Stimulated activated CD4-positive, alpha-beta T cell treated with anti-CD3 and anti-CD28 coated beads, Interleukin-2, amount 100 ng/mL, for 24 hours (primary cell): ENCODE results near the gene C6orf47.

Experiments
- DNase-seq, 2 donors: peaks; one replicate each; pipeline ENCODE4 v3.0.0-alpha.2; 2020

C6orf47 gene

GRCh38 chr6:31633447-31633846 lies 27.1 kb downstream of the C6orf47 start:
- no peak for DNase-seq

GRCh38 chr6:31632279-31632946 lies 28.2 kb downstream of the C6orf47 start:
- no peak for DNase-seq

GRCh38 chr6:31631681-31632278 lies 28.8 kb downstream of the C6orf47 start:
- DNase-seq, result no peak

DNA sequence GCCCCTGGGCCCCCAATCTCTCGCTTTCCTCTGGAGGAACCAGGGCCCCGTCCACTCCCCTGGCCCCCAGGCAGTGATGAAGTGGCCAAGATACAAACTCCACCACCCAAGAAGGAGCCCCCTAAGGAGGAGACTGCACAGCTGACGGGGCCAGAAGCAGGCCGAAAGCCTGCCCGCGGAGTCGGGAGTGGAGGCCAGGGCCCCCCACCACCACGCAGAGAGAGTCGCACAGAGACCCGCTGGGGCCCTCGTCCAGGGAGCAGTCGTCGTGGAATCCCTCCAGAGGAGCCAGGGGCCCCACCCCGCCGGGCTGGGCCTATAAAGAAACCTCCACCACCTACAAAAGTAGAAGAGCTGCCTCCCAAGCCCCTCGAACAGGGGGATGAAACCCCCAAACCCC lies 29.4 kb downstream of the C6orf47 start:
- no peak for DNase-seq

DNA sequence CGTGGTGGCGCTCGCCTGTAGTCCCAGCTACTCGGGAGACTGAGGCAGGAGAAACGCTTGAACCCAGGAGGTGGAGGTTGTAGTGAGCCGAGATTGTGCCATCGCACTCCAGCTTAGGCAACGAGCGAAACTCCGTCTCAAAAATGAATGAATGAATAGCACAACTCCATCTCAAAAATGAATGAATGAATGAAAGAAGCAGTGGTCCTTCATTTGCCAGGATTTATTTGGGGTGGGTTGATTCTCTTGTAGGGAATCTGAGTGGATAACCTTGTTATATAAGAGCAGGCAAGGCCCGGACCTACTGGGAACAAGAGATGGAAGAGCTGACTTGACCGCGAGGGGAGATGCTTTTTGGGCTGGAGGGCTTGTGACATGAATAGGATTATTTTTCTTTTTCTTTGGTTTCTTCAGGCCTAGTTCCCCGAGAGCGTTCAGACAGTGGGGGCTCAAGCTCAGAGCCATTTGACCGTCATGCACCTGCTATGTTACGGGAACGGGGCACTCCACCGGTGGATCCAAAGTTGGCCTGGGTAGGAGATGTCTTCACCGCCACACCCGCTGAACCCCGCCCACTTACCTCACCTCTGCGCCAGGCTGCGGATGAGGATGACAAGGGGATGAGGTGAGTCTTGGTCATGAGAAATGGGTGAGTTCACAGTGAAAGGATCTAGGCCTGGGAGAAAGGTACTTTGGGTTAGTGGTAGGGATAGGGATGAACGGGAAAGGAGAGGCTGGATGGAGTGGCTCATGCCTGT lies 30.2 kb downstream of the C6orf47 start:
- DNase-seq, result no peak

GRCh38 chr6:31629014-31629413 lies 31.6 kb downstream of the C6orf47 start:
- no peak for DNase-seq

DNA sequence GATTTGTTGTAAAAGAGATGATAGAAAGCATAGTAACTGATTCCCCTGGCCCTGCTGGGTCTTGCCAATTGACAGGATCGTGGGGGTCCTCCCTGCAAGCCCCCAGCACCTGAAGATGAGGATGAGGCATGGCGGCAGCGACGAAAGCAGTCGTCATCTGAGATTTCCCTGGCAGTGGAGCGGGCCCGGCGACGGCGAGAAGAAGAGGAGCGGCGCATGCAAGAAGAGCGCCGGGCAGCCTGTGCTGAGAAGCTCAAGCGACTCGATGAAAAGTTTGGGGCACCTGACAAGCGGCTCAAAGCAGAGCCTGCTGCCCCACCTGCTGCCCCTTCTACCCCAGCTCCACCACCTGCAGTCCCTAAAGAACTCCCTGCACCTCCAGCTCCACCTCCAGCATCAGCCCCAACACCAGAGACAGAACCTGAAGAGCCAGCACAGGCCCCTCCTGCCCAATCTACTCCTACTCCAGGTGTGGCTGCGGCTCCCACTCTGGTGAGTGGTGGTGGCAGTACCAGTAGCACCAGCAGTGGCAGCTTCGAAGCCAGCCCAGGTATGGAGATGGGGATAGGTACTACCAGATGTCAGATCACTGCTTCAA lies 32.8 kb downstream of the C6orf47 start:
- DNase-seq, result no peak

DNA sequence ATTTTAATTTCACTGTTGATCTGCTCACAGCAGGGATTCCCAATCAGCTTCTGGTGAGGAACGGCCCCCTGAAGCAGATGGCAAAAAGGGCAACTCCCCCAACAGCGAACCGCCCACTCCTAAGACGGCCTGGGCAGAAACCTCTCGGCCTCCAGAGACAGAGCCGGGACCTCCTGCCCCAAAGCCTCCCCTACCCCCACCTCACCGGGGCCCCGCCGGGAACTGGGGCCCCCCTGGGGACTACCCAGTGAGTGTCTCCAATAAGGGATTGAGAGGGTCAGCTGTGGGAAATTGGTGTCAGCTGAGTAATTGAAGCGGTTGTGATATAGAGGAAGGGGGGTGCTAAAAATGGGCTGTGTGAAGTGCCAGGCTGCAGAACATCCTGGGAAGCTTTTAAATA lies 33.6 kb downstream of the C6orf47 start:
- no peak for DNase-seq

- DNase-seq, result no peak
Measured at GRCh38 chr6:31624070-31624469, 36.5 kb downstream of the C6orf47 start.

DNA sequence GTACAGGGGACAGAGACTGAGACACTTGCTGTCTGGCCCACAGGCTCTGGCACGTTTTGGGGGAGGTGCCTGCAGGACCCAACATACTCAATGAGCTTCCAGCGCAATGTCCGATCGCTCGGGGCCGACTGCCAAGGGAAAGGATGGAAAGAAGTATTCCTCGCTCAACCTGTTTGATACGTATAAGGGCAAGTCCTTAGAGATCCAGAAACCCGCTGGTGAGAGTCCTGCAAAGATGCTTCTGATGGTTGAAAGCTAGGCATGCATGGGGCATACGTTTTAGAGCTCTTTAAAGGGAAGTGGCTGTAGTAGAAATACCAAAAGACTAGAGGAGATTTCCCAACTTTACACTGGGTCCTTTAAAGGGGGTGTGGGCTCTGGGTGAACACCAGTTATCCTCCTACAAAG lies 37.9 kb downstream of the C6orf47 start:
- no peak for DNase-seq

DNA sequence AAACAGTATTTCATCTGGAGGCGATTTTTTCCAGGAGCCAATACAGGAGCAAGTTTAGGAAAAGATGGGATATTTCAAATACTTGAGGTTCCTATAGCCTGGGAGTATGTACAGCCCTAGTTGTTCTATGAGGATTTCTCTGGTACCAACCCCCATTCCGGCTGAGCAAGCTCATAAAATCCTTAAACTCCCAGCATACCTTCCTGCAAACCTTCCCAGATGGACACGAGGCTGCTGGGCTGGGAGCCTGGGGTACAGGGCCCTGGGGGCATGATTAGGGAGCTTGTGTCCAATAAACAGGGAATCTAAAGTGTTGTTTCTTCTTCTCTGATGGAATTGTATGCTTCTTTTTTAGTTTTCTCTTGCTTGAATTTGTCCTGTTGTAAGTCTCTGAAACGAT lies 38.6 kb downstream of the C6orf47 start:
- no peak for DNase-seq

DNA sequence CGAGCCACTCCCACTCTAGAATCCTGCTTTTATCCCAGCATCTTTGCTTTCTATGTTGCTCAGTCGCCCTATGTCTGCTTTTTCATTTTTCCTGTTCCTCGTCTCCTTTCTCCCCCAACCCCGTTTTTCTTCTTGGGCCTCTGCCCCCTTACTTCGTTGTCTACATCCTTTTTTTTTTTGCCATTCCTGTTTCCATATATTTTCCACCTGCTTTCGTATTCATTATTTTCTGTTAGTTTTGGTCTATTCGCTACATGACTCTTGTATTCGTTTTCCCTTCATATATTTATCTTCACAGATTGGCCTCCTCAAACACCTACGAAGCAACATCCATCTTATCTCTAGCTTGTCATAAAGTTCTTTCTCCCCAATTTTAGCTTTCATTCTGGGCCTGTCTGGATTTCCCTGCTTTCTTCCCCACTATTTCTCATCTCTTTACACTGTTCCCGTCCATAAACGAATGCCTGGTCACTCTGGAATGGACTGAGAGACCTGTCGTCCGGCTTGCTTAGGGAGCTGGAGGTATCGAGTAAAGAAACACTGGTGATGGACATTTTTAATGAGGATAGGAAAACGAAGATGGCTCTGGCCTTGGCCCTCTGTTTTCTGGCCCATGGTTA lies 39.1 kb downstream of the C6orf47 start:
- no peak for DNase-seq

DNA sequence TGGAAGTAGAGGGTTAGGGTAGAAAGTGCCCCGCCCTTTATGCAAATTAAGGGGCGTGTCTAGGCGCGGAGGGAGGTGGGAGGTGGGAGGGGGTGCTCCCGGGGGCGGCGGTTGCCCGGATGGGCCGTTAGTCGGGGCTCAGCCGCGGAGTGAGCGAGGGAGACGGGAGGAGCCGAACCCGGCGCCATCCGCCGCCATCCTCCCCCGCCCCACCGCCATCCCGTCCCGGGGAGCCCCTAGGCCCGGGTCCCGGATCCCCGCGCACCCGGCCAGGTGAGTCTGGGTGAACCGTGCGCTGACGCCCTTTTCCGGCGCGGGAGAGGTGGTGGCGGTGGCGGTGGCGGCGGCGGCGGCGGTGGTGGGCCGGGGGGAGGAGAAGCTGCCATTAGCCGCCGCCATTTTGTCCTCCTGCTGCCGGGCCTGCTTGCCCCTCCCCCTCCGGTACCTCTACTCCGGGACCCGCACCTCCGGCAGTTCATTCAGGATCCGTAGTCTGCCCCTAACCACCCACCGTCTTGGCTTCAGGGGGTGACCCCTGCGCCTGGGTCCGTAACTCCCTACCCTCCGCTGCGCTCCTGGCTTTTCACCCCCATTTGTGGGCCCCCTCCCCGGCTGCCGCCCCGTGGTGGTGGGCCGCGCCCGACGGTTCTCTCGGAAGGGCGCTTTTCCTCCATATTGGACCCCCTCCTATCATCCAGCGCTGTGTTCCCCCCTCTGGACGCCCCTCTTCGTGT lies 39.8 kb downstream of the C6orf47 start, which contains the start of gene PRRC2A:
PRRC2A (plus strand) TSS at position 130 of the 734 bp plus-strand sequence. CDS start 2,075 bp downstream, outside the sequence.
- peak; percentile 83 to 96 for DNase-seq

DNA sequence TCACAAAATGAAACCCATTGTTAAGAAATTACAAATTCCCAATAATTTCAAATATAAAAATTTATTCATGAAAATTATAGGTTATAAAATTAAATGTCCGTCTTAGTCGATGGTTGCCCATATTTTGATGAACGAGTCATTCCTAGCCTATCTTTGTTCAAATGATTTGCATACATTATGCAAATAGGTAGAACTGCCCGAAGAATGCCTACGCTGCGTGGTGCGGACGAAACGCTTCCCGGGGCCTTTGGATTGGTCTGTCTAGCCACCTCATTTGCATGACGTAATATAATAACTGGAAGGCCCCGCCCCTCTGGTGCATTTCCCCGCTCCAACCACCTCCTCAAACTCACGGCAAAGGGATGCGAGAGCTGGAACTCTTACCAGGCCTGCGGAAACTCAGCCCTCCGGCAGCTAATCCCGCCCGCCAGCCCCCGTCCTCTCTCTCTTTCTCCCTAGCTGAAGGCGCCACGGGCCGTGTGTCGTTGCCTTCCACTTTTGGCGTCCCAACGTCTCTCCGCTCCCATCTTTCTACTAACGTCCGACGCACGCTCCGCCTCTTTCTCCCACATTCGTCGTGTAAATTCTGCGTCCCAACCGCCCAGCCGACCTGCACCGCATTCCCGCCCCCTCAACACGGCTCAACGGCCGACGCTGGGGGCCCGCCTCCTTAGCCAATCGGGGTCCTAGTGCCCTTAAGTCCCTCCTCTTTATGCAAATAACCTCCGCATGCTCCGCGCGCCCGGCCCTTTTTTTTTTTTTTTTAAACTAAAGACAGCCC lies 40.6 kb downstream of the C6orf47 start:
- peak; percentile 96 to 97 for DNase-seq

- DNase-seq, result no peak
Measured at GRCh38 chr6:31617010-31617409, 43.6 kb downstream of the C6orf47 start.

DNA sequence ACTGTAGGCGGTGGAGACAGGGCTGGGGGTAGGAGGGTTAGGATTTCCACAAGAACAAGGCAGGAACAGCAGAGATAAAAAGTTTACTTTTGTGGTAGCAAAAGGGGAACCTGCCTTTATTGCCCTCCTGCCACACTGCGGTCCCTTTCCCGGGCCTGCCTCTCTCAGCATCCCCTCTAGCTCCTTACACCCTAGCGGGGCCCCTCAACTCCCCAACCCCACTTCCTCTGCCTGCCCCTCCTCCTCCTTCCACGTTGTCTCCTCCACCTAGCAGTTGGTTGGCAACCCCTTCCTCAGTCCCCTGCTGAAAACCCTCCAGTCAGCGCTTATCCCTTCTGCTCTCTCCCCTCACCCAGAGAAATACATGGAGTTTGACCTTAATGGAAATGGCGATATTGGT lies 44.8 kb downstream of the C6orf47 start:
- peak; percentile 44 to 47 for DNase-seq

GRCh38 chr6:31614684-31615578 lies 45.6 kb downstream of the C6orf47 start, which contains the start of gene AIF1:
Gene AIF1 (plus strand): TSS chr6:31615234. CDS start chr6:31615330, 96 bp downstream.
- DNase-seq, result no peak

DNA sequence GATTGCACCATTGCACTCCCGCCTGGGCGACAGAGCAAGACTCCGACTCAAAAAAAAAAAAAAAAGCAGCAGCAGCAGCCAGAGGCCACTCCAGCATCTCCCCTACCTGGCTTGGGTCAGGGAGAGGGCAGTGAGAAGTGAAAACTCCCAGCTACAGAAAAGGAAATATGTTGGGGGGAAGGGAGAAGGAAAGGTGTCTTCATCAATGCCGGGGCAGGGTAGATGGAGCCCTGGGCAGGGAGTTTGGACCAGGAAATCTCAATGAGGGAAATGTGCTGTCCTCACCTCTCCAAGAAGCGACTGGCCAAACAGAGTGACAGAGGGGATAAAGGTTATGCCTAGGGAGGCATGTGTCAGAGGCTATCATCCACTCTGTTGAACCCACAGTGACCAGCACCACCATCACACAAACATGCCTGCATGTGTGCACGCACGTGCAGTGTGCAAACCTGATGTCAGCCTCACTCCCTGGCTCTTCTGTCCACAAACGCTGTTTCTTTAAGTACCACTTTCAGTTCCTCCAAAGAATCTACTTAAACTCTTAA lies 46.4 kb downstream of the C6orf47 start:
- no peak for DNase-seq

DNA sequence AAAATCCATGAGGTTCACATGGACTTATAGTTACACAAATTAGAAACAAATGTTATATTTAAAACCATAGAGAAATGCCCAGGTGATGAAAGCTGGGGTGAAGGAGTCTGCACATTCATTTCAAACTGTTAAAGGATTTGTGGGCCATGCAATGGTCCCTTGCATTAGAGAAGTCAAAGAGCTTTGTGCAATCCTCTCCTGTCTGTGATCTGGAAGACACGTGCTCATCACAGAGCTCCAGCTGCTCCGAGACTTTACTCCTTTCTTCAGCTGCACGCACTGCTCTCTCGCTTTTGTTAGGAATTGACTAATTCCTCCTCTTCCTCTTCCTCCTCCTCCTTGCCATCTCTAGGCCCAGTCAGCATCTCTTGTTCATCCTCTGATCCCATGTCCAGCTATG lies 49.6 kb downstream of the C6orf47 start:
- no peak for DNase-seq
